Measurements from ENCODE around the gene CISD3. TPM values are rescaled to one million over a fixed set of nuclear protein-coding genes. Genes with fewer than 3 reads are reported as not detected.

Gene CISD3
- total RNA-seq: 2.8 and 4.8 TPM in 2 replicates

GRCh38 chr17:38729886-38730525 is at the start of gene CISD3:
CISD3 (plus strand) TSS chr17:38730341; CDS start chr17:38730359, 18 bp downstream.

GRCh38 chr17:38704606-38705522 is 25.3 kb upstream of the CISD3 start, which contains the start of gene MLLT6:
MLLT6 (plus strand) TSS chr17:38705273; CDS start chr17:38705633, 360 bp downstream.

GRCh38 chr17:38748149-38748891 is 18.2 kb downstream of the CISD3 start, which contains the start of gene PCGF2:
PCGF2 (minus strand) TSS chr17:38748336; CDS start chr17:38740402, 7,934 bp downstream.

GRCh38 chr17:38752308-38753070 is 22.3 kb downstream of the CISD3 start, which contains the start of gene PSMB3:
PSMB3 (plus strand) TSS chr17:38752741; CDS start chr17:38752827, 86 bp downstream.

Other genes with a start within 250 kb of the CISD3 start
- gene SRCIN1, start 124.4 kb upstream of the CISD3 start, total RNA-seq: 0.24 and 1.7 TPM in 2 replicates
- gene EPOP, start 55.4 kb upstream of the CISD3 start, total RNA-seq: 3.8 and 6.0 TPM in 2 replicates
- 13.6 and 15.9 TPM in 2 replicates for gene MLLT6, start 25.1 kb upstream of the CISD3 start, total RNA-seq
- 1.4 and 4.0 TPM in 2 replicates for gene PCGF2, start 18.0 kb downstream of the CISD3 start, total RNA-seq
- 181 and 296 TPM in 2 replicates for gene PSMB3, start 22.4 kb downstream of the CISD3 start, total RNA-seq
- gene PIP4K2B, start 69.2 kb downstream of the CISD3 start, total RNA-seq: 32.0 and 38.8 TPM in 2 replicates
- 7.5 TPM in 2 replicates for gene CWC25, start 95.0 kb downstream of the CISD3 start, total RNA-seq
- 1,911 and 1,953 TPM in 2 replicates for gene RPL23, start 123.4 kb downstream of the CISD3 start, total RNA-seq
- 47.1 and 89.9 TPM in 2 replicates for gene LASP1, start 139.7 kb downstream of the CISD3 start, total RNA-seq
- under 0.01 TPM in 1 of 2 replicates, not detected in the other for gene FBXO47, start 237.1 kb downstream of the CISD3 start, total RNA-seq